Stimulated activated CD8-positive, alpha-beta memory T cell treated with anti-CD3 and anti-CD28 coated beads, Interleukin-12 subunit alpha, Interleukin-12 subunit beta, amount 100 ng/mL, for 1 hour (primary cell): ENCODE measurements around the gene KRT17.

Source experiments
- DNase-seq: peaks from one replicate; pipeline ENCODE4 v3.0.0-alpha.2; 2020; ENCODE audit warnings: low read depth

KRT17 gene

DNA sequence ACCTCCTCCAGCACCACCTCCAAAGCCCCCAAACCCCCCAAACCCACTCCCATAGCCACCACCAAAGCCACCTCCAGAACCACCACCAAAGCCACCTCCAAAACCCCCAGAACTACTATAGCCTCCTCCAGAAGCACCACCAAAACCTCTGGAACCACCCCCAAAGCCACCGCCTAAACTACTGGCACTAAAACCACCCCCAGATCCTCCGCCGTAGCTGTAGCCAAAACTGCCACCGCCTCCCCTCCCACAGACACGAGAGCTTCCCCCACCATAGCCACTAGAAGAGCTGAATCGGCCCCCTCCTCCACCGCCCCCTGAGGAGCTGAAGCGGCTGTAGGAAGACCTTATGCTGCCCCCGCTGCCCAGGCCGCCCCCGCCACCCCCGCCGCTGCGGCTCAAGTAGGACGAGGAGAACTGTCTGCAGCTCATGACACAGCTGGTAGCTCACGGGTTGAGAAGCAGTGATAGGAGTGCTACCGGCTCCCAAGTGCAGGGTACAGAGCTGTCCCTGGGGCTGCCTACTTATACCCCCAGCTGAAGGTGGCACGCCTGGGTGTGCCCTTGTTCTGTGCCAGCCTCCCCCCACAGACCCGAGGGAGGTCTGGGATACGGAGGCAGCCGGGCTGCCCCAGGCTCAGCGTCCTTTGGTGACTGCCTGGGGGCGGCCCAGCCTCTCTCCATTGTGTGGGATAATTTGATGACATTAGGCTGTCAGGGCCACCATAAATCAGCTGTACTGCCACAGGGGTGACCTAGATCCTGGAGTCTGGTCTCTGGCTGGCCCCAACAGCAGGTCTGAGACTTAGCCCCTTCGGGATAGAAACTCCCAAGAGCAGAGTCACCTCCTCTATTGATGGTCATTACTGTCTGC lies 52.6 kb downstream of the KRT17 start, which contains the start of gene KRT9:
KRT9 (minus strand) TSS at position 499 of the 874 bp plus-strand sequence; CDS start at position 432, 67 bp downstream.
- no peak for DNase-seq
